Esophagus squamous epithelium (tissue), 4 donors: ENCODE measurements around the gene BEND5.

Experiments
- POLR2A ChIP-seq, 4 donors: fragments of 450-650 bp; IDR thresholded peaks; one replicate each; pipeline ENCODE4 v1.6.1; 2017; ENCODE audit warnings: antibody characterized with exemption in 4 of 4, mild to moderate bottlenecking in 4 of 4, moderate library complexity in 3 of 4
- TF ChIP-seq, protein P1 (sequence below), 6 experiments: fragments of 450-650 bp in 4 of 6; fragments of 200-600 bp in 2 of 6; sonication (generic) in 2 of 6; IDR thresholded peaks; one replicate each; pipeline ENCODE4 v1.5.1; 2016 to 2019; ENCODE audit warnings: antibody characterized with exemption in 6 of 6, mild to moderate bottlenecking in 4 of 6, moderate library complexity in 4 of 6

DNA sequence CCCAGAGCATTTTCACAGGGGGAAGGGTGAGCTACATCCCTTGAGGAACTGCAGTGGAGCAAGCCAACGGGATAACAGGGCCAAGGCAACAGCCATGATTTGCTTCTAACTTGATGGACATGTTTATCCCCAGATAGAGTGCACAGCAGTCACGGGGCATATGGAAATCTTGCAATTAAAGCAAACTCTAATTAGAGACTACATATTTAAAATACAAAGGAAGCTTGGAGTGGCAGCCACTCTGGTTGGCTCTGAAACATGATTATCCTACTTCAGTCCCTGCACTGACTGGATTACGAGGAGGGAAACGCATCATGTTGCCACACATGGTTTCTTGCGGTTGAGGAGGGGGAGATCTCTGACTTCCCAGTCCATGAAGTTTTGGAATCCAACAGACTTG lies 60.8 kb downstream of the BEND5 start:
- TF ChIP-seq, protein P1, sequence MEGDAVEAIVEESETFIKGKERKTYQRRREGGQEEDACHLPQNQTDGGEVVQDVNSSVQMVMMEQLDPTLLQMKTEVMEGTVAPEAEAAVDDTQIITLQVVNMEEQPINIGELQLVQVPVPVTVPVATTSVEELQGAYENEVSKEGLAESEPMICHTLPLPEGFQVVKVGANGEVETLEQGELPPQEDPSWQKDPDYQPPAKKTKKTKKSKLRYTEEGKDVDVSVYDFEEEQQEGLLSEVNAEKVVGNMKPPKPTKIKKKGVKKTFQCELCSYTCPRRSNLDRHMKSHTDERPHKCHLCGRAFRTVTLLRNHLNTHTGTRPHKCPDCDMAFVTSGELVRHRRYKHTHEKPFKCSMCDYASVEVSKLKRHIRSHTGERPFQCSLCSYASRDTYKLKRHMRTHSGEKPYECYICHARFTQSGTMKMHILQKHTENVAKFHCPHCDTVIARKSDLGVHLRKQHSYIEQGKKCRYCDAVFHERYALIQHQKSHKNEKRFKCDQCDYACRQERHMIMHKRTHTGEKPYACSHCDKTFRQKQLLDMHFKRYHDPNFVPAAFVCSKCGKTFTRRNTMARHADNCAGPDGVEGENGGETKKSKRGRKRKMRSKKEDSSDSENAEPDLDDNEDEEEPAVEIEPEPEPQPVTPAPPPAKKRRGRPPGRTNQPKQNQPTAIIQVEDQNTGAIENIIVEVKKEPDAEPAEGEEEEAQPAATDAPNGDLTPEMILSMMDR (IDR thresholded peaks at IDR 0.05) = no peak
- no peak for TF ChIP-seq POLR2A (IDR thresholded peaks at IDR 0.05)
